Choroid plexus epithelial cell (primary cell): ENCODE measurements around the gene COL18A1.
A peak's percentile ranks its signal among the peaks of the same experiment; 100 is the strongest.

Experiments used
- DNase-seq: peaks from one replicate; pipeline ENCODE4 v3.0.0-alpha.2; 2010; ENCODE audit warnings: low read depth
- H3K4me3 ChIP-seq: 2 replicates; pipeline ENCODE4 v1.5.1; 2011; ENCODE audit warnings: low read depth, mild to moderate bottlenecking, control low read depth, low read length, moderate library complexity
- CTCF ChIP-seq: conservative IDR thresholded peaks from 2 replicates; pipeline ENCODE4 v1.5.1; 2011; ENCODE audit warnings: low read depth, mild to moderate bottlenecking, control low read depth, inconsistent platforms, low read length, moderate library complexity

COL18A1 gene

DNA sequence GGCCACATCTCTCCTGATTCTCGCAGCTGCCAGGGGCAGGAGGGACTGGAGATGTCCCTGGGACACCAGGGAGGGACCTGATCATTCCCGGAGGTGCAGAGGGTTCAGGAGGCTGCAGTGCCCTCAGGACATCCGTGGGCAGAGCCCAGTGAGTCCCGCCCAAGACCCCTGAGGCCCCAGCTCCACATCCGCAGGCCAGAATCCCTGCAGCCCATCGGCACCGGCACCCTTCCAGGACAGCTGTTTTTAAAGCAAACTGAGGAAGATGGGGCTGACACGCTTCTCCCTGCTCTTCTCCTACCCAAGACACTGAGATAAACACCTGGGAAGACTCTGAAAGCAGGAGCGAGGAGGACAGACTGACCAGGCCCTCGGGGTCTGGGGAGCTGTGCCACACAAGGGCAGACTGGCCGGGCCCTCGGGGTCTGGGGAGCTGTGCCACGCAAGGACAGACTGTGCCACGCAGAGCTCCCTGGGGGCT is 111.7 kb downstream of the COL18A1 start:
- no peak for DNase-seq
- TF ChIP-seq CTCF: no peak
- H3K4me3 ChIP-seq: no peak overlapping the region

DNA sequence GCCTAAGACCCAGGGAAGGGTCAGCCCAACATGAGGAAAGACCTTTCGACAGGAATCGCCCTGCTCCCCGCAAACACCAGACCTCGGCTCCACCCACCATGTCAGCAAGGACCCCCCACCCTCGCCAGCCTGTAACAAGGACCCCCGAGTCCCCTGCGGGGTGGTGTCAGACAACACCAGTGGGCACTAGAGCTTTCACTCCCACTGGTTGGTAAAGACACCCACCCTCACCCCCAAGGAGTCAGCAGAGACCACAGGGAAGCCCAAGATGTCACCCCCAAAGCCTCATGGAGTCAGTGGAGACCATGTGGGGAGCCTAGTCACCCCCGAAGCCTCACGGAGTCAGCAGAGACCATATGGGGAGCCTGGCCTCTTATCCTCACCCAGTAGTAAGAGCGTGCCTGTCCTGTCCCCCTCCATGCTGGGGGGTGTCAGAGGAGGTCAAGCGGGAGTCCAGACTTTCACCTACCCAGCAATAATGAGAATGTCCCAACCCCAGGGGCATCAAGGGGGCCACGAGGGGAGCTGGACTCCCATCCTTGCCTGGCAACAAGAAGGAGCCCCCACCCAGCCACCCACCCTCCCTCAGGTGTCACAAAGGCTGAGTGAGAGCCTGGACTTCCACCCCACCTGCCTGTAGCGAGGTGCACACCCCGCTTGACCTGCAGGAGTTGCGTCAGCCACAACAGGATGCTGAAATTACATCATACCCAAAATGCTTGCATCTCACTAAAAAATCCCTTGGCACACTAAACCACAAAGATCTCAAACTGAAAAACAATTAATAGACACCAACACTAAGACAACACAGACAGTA is 112.5 kb downstream of the COL18A1 start:
- peak; percentile 61 for DNase-seq
- no peak for TF ChIP-seq CTCF
- H3K4me3 ChIP-seq: no peak overlapping the region

GRCh38 chr21:45518742-45519141 is 113.8 kb downstream of the COL18A1 start:
- no peak for TF ChIP-seq CTCF
- no peak for DNase-seq

GRCh38 chr21:45519182-45519581 is 114.2 kb downstream of the COL18A1 start:
- no peak for TF ChIP-seq CTCF
- H3K4me3 ChIP-seq: no peak overlapping the region
- no peak for DNase-seq

More at GRCh38 chr21:45518742-45519141, 113.8 kb downstream of the COL18A1 start:
- H3K4me3 ChIP-seq: no peak overlapping the region

DNA sequence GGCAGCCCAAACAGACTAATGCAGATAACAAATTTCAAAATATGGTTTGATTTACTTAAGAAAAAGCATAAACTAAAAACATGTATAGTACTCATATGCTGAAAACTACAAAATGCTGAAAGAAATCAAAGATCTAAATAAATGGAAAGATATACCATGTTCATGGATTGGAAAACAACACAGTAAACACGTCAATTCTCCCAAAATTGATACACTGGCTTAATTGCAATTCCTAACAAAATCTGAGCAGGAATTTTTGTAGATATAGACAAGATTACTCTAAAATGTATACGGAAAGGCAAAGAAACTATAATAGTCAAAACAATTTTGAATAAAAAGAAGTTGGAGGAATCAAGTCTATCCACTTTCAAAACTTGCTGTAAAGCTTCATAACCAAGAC is 116.3 kb downstream of the COL18A1 start:
- no peak for TF ChIP-seq CTCF
- no peak overlapping the region for H3K4me3 ChIP-seq
- DNase-seq: no peak

- no peak for TF ChIP-seq CTCF
- no peak for DNase-seq
- no peak overlapping the region for H3K4me3 ChIP-seq
Observed at GRCh38 chr21:45522381-45522780, 117.4 kb downstream of the COL18A1 start.

DNA sequence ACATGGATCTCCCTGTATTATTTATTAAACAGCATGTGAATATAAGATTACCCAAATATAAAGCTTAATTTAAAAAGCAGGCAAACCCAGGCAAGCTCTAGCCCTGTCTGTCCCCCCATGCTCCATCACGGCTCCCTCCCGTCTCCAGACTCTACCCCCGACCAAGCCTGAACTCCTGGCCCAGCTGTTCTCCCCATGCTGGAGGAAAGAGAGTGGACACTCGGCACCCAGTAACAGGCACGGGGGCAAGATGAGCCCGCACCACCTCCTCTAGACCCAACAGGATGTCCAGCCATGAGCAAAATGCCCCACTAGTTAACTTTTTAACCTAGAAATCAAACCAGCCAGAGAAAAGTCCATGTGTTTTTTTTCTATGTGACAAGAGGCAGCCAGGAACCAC is 118.0 kb downstream of the COL18A1 start:
- no peak for DNase-seq
- no peak overlapping the region for H3K4me3 ChIP-seq
- TF ChIP-seq CTCF: no peak
